SK-N-MC (cell line): ENCODE measurements around the gene IGF2BP3.

Experiments used
- EZH2 ChIP-seq: fragments of 200-600 bp; sonication (generic); IDR thresholded peaks from one replicate; pipeline ENCODE4 v1.6.1; 2017; ENCODE audit warnings: antibody characterized with exemption
- POLR2AphosphoS5 ChIP-seq: IDR thresholded peaks from 2 replicates; pipeline ENCODE4 v1.6.1; 2012; ENCODE audit warnings: mild to moderate bottlenecking, low read depth, low read length, borderline replicate concordance

DNA sequence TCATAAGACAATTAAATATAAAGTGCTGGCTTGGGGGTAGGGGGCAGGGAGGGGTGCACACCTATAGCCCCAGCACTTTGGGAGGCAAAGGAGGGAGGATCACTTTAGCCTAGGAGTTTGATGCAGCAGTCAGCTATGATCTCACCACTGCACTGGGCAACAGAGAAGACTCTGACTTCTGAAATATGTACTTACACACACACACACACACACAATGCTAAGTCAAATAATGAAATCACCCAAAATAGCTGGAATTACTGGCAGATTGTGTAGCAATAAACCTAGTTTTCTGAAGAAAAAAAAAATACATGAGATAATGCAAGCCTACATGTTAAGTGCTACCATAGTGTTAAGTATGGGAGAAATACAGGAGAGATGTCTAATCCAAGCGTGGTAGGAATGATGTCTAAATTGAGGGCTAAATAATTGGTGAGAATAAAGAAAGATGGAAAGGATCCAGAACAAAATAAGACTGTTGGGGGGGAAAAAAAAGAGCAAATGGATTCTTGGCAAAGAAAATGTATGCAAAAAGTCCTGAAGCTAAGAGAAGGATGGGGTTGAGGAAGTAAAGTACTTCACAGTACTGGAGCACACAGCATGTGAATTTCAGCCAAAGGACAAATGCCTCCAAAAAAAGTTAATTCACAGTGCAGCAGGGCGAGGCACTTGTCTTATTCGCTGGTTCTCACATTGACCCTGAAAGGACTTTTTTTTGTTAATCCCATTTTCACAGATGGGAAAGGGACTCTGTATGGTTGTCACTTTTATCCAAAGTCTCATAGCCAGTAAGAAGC is 73.9 kb downstream of the IGF2BP3 start:
- no peak for TF ChIP-seq EZH2
- TF ChIP-seq POLR2AphosphoS5: no peak
